Activated CD8-positive, alpha-beta memory T cell treated with anti-CD3 and anti-CD28 coated beads for 1 hour (primary cell): Measurements from ENCODE around the gene KIF21B.
A peak's percentile ranks its signal among the peaks of the same experiment; 100 is the strongest.
"Not testable (repeated sequence)": the region's sequence is repeated elsewhere in the genome, so short reads cannot be mapped to it uniquely, and the experiment has no call there.

Experiments used
- DNase-seq, 2 donors: peaks; one replicate each; pipeline ENCODE4 v3.0.0-alpha.2; 2020; ENCODE audit warnings: low read depth in 1 of 2; ENCODE audit errors: extremely low read depth in 1 of 2

KIF21B gene

GRCh38 chr1:200972985-200973742 lies 50.4 kb downstream of the KIF21B start:
- DNase-seq = no peak

DNA sequence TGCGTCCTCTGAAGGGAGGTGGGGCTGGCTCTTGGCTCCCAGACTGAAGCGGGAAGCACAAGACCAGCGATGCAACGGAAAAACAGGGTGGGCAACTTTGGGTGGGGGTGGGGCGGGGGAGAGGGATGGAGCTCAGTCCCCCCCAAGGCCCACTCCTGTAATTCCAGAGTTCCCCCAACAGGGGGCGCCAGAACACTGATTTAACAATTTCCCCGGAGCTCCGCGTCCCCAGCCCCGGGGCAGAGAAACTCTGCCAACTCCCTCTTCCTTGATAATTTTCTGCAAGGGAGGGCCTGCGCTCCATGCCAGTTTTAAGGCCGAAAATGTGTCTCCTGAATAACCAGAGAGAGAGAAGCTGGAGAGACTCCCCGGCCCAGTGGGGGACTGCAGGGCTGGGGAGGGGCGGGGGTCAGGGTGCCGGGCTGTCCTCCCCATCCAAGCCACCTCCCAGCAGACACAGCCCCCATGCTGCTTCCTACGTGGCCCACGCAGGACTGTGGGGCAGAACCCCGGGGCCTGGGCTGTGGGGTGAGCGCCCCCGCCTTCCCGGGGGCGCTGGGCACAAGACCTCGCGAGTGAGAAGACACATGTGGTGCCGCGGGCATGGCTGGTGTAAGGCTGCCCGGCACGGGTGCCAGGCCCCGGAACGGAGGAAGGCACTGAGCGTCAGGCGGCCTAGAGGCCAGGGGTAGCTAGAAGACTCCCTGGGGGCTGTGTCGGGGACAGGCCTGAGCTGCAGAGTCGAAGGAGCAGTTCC lies 51.4 kb downstream of the KIF21B start:
- DNase-seq = peak; percentile 31 to 50

DNA sequence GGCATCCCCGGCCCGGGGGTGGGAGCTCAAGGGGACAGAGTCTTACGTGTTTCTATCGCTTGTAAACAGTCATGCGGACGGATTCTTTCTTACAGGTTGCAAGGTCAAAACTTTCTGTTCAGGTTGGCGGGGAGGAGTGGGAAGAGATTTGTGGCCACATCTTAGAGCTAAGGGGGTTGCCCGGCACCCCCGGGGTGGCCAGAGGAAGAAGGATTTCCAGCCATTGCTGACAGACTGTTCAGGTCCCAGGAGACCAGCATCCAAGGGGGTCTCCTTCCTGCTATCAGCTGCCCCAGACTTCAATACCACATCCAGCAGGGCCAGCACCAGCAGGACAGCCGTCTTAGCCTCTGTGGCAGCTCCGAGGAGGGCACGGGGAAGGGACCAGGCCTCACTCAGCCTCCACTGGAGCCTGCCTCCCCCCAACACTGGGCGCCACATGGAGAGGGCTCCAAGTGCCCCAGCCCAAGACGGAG lies 52.0 kb downstream of the KIF21B start:
- no peak for DNase-seq

- no peak for DNase-seq
These were observed 52.6 kb downstream of the KIF21B start for GRCh38 chr1:200970771-200971427.

DNA sequence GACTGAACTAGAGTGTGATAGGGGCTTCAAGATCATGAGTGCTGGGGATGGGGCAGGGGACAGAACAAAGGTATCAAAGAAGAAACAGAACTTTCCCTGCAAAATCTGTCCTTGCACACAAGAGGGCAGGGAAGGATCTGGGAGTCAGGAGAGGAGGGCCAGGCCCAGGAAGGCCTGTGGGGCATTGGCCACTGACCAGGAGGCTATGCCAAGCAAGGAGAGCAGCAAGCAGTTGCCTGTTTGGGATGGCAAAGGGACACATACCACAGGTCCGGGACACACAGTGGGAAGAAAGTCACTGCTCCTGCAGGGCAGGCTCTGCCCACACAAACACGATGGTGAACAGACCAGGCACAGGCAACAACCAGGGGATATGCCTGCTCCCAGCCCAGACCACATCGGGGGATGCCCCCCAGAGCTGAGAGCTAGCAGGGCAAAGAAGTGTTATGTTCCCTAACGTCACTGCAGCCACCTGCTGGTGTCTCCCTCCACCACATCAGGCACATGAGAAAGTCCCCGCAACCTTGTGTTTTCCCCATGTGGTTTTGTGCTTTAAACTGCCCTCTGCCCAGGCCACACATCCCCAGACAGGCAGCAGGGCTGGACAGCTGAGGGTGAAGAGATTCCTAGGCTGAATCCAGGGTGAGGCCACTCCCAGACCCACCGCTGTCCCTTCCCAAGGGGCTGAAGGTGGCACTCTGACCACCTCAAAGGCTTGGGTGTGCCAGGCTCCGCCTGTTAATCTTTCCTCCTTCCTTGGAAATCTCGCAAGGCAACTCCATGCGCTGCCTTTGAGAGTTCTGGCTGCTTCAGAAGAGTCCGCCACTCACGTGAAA lies 53.6 kb downstream of the KIF21B start:
- no peak for DNase-seq

DNA sequence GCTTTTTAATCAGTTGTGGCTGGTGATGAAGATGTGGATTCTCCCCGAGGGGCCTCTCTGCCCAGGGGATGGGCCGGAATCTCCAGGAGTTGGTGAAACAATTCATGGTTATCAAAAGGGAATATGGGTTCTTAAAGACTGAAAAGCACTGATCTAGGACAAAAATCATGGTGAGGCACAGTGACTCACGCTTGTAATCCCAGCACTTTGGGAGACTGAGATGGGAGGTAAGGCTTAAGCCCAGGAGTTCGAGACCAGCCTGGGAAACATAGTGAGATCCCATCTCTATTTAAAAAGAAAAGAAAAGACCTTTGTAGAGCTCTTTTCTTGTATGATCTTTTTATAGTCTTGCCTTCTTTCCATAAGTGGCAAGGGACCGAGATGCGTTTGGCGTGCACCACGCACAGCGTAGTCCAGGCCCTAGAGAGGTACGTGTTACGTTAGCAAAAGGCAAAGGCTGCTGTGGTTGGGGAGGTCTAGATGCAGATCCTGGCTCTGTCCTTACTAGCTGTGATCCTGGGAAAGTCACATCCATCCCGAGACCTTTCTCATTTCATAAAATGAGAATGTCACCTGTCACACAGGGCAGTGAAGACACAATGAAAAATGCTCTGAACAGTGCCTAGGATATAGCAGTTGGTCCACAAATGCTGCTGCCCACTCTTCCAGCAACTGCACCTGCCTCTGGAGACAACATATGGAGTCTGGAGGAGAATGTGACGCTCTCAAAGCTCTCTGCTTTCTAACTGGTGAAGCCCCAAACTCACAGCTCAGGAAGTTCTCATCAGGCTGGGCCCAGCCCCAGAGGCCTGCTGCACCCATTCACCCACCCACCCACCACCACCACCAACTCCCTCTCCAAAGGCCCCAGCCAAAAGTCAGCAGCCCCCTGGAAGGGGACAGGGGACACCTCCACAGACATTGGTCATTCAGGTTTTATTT lies 54.8 kb downstream of the KIF21B start:
- no peak for DNase-seq

DNA sequence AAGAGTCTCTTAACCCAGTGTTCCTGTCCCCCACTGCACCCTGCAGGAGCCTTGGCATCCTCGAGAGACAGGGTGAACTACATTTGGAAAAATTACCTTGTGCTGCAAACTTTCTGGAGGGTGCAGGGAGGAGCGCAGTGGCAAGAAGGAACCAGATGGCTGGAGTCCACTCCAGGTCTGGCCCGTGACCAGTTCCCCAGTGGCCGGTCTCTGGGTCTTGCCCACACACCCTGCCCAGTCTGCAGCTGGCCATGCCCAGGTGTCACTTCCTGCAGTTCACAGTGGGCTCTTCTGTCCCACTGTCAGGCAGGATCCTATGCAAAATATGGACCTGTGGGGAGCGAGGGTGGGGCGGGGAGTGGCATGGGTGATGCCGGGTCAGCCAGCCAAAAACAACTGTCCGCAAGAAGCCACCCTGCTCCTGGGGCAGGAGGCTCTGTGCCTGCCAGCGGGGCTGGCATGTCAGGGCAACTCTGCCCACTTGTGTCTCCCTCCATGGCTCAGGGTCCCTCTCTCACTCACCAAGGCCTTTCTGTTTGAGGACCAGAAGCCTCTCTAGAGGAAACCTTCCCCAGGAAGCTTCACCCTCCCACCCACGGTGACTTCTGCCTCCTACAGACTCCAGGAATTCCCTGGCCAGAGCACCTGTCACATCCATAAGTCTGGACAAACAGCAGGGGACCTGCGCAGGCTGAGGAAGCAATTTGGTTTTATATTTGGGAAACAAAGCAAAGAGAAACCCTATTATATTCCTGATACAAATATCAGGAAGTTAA lies 55.6 kb downstream of the KIF21B start:
- DNase-seq = no peak

DNA sequence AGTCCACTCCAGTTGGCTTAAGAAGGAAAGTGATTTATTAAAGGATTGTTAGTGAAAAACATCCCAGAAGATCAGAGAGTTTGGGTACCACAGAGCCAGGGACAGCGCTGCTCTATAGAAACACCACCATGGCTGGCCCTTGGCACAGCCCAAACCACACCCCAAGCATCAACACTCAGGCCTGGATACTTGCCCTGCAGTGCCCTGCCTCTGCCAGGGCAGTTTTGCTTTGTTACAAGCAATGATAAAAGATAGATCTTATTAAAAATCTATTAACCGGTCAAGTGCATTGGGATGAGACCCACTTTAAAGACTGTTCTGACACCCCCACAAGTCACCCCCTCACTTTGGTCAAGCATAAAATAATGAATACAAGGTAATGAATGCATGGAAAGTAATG lies 56.6 kb downstream of the KIF21B start:
- DNase-seq = no peak

- no peak for DNase-seq
These were observed 58.3 kb downstream of the KIF21B start for GRCh38 chr1:200965111-200965805.

- not testable (repeated sequence) for DNase-seq
These were observed 59.6 kb downstream of the KIF21B start for GRCh38 chr1:200963888-200964287.

DNA sequence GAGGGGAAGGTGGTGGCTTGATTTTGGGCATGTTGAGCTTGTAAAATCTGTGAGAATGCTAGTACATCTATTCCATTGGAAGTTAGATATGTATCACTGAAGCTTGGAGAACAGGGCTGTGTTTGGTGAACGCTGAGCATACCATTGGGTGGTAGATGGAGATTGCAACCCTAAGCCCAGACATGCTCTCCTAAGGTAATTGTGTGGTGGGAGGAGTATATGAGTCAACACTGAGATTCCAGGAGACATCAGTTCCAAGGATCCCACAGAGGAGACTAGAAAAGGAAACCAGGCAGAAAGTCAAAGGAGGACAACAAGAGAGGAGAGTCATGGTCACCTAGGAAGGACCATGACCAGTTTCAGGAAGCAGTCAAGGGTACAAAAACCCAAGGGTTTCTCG lies 60.4 kb downstream of the KIF21B start:
- no peak for DNase-seq

DNA sequence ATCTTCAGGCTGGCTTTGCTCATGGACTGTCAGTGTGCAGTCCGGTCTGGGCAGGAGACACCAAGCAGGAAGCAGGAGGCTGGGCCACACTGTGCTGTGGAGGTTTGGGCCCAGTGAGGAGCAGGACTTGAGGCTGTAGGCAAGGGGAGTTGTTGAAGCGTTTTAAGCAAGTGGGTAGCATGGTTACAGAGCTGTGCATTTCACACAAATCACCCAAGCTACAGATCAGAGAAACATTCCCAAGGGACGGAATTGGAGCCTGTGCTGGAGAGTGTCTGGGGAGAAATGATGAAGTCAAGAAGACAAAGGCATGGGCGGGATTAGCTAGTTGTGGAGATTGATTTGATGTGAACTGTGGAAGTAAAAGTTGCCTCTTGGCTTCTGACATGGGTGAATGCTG lies 60.9 kb downstream of the KIF21B start:
- DNase-seq = no peak

GRCh38 chr1:200962151-200962550 lies 61.4 kb downstream of the KIF21B start:
- DNase-seq = not testable (repeated sequence)

GRCh38 chr1:200960948-200961340 lies 62.6 kb downstream of the KIF21B start:
- DNase-seq = no peak

GRCh38 chr1:200960236-200960947 lies 63.1 kb downstream of the KIF21B start:
- no peak for DNase-seq

DNA sequence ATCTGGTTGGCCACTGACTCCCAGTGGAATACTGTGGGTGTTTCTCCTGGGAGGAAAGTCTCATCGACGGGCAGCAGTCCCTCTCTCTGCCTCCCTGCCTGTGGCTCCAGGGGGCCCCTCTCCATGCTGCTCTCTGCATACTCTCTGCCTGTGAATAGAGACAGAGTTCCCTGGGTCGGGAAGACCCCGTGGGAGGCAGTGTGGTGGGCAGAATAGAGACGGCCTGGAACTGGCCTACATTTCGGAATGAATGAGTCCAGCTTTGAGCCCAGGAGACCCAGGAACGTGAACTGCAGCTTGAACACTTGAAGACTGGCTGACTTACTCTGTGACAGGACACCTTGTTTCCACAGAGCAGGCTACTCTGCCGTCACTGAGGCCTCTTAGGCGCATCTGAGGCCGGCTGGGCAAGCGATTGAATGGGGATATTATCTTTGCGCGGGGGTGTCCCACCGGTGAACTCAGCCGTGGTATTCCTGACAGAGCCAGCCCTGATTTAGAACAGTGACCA lies 64.0 kb downstream of the KIF21B start:
- DNase-seq = no peak

GRCh38 chr1:200958597-200958996 lies 64.9 kb downstream of the KIF21B start:
- DNase-seq = no peak
